K562 (cell line): Measurements from ENCODE around the gene PXN. TPM values are rescaled to one million over a fixed set of nuclear protein-coding genes. Genes with fewer than 3 reads are reported as not detected.

Source experiments
- ATAC-seq: fragments of 200-7000 bp; cut with Tn5 transposase; 3 replicates; pipeline ENCODE4 v1.9.1; 2020; ENCODE audit warnings: moderate library complexity
- BruUV-seq: library from RNA; stranded (reverse); fragments of 400-500 nt; replicated peaks from 2 replicates; lab custom pipeline; 2021; lab: Mats Ljungman, UMichigan
- CTCF ChIA-PET: fragments of 300-600 bp; formaldehyde crosslinking; extraction: SDS; loops from one replicate; lab custom pipeline; 2021; ENCODE audit warnings: low intra/inter-chr PET ratio; lab: Yijun Ruan, JAX
- POLR2A ChIA-PET: fragments of 300-600, 350-650 bp; sonication (Branson Sonifier 250); formaldehyde crosslinking; extraction: SDS; loops from one replicate; lab custom pipeline; 2021; ENCODE audit warnings: antibody characterized with exemption, inconsistent platforms; lab: Yijun Ruan, JAX
- DNase-seq, 4 experiments: peaks; one replicate each; pipeline versions ENCODE4 v3.0.0 to v3.0.0-alpha.2; 2011 to 2018; ENCODE audit warnings: low spot score in 3 of 4, mixed read lengths in 3 of 4; ENCODE audit errors: extremely low read depth in 1 of 4
- FAIRE-seq: peaks from 2 replicates; lab custom pipeline; 2011; peaks lifted over from hg19 to GRCh38; lab: Jason Lieb, UNC
- H2AFZ ChIP-seq: 2 replicates; pipeline ENCODE4 v1.6.0; 2011; ENCODE audit warnings: low read depth, low read length, control low read depth, inconsistent platforms
- H3K27ac ChIP-seq: fragments of 200-600 bp; 3 replicates; pipeline ENCODE4 v1.8.0; 2011; ENCODE audit warnings: low read depth, mild to moderate bottlenecking, control low read depth, inconsistent platforms, low read length, moderate library complexity, mixed read lengths; ENCODE audit errors: extremely low read depth
- H3K27me3 ChIP-seq, 2 experiments: fragments of 300-600 bp in 1 of 2; 2 replicates in 1 of 2; 3 replicates in 1 of 2; pipeline versions ENCODE4 v1.6.0 to v1.8.0; 2011; ENCODE audit warnings: inconsistent platforms in 2 of 2, low read length in 2 of 2, mild to moderate bottlenecking in 1 of 2, mixed read lengths in 1 of 2, moderate library complexity in 1 of 2; ENCODE audit not compliant: control insufficient read depth in 2 of 2, insufficient read depth in 2 of 2
- H3K36me3 ChIP-seq: fragments of 300-600 bp; 3 replicates; pipeline ENCODE4 v1.8.0; 2011; ENCODE audit warnings: mild to moderate bottlenecking, low read length, inconsistent platforms; ENCODE audit not compliant: control insufficient read depth, insufficient read depth
- H3K4me1 ChIP-seq, 2 experiments: fragments of 200-600 bp in 1 of 2; replicated peaks in 1 of 2; 2 replicates in 1 of 2; 3 replicates in 1 of 2; pipeline versions ENCODE4 v1.5.1 to v1.8.0; 2011; ENCODE audit warnings: inconsistent platforms in 2 of 2, low read length in 2 of 2, mild to moderate bottlenecking in 1 of 2, mixed read lengths in 1 of 2, moderate library complexity in 1 of 2; ENCODE audit not compliant: control insufficient read depth in 2 of 2, insufficient read depth in 2 of 2
- H3K4me2 ChIP-seq: 2 replicates; pipeline ENCODE4 v1.6.1; 2011; ENCODE audit warnings: low read length, control low read depth, inconsistent platforms, mixed read lengths; ENCODE audit not compliant: insufficient read depth
- H3K4me3 ChIP-seq: fragments of 200-600 bp; sonication (generic), shearing (Covaris generic); 2 replicates; pipeline ENCODE4 v1.5.1; 2016; ENCODE audit warnings: control low read depth, inconsistent platforms
- H3K79me2 ChIP-seq: fragments of 200-600 bp; 3 replicates; pipeline ENCODE4 v1.8.0; 2011; ENCODE audit warnings: low read length, inconsistent platforms; ENCODE audit not compliant: control insufficient read depth, insufficient read depth
- H3K9ac ChIP-seq, 2 experiments: 2 replicates each; pipeline versions ENCODE4 v1.6.0 to v1.6.1; 2011; ENCODE audit warnings: low read depth in 2 of 2, low read length in 2 of 2, control low read depth in 1 of 2, inconsistent platforms in 1 of 2, mild to moderate bottlenecking in 1 of 2, mixed read lengths in 1 of 2; ENCODE audit not compliant: insufficient read depth in 1 of 2
- H3K9me1 ChIP-seq: one replicate; pipeline ENCODE4 v1.6.0; 2011; ENCODE audit warnings: inconsistent platforms, mild to moderate bottlenecking, low read length, moderate library complexity; ENCODE audit not compliant: control insufficient read depth, insufficient read depth
- H3K9me3 ChIP-seq: replicated peaks from 2 replicates; pipeline ENCODE4 v1.5.1; 2011; ENCODE audit warnings: low read depth, low read length, inconsistent platforms; ENCODE audit not compliant: control insufficient read depth, insufficient read depth
- H4K20me1 ChIP-seq: replicated peaks from 2 replicates; pipeline ENCODE4 v1.6.1; 2011; ENCODE audit warnings: low read length, inconsistent platforms, mixed read lengths; ENCODE audit not compliant: control insufficient read depth, insufficient read depth
- PCBP1 ChIP-seq: fragments of 200-400 bp; formaldehyde crosslinking; IDR thresholded peaks from 2 replicates; pipeline ENCODE4 v1.6.1; 2018; ENCODE audit warnings: mild to moderate bottlenecking, low read depth, low read length; ENCODE audit not compliant: poor library complexity, severe bottlenecking
- POLR2A ChIP-seq: fragments of 450-650 bp; conservative IDR thresholded peaks from 2 replicates; pipeline ENCODE4 v1.6.1; 2016
- POLR2AphosphoS5 ChIP-seq: IDR thresholded peaks from 2 replicates; pipeline ENCODE4 v1.6.1; 2011; ENCODE audit warnings: mild to moderate bottlenecking, low read depth, low read length, moderate library complexity; ENCODE audit not compliant: control insufficient read depth, insufficient read depth
- RAD51 ChIP-seq: fragments of 450-650 bp; IDR thresholded peaks from 2 replicates; pipeline ENCODE4 v1.7.1; 2016; ENCODE audit warnings: low read depth, mild to moderate bottlenecking, borderline replicate concordance
- SAP30 ChIP-seq: fragments of 200-600 bp; sonication (generic); IDR thresholded peaks from 2 replicates; pipeline ENCODE4 v1.6.1; 2012; ENCODE audit warnings: borderline replicate concordance, low read depth, mild to moderate bottlenecking, moderate library complexity, low read length, control low read depth, inconsistent platforms; ENCODE audit not compliant: insufficient read depth, poor library complexity, severe bottlenecking
- U2AF2 ChIP-seq: fragments of 200-400 bp; formaldehyde crosslinking; optimal IDR thresholded peaks from 2 replicates; pipeline ENCODE3; 2017; ENCODE audit warnings: low read depth, mild to moderate bottlenecking, low read length
- ZBTB7A ChIP-seq: IDR thresholded peaks from 2 replicates; pipeline ENCODE4 v1.6.1; 2011; ENCODE audit warnings: low read depth, mild to moderate bottlenecking, low read length, moderate library complexity, borderline replicate concordance; ENCODE audit not compliant: control insufficient read depth
- ZNF449 ChIP-seq: fragments of 250-450 bp; sonication (Bioruptor Pico); IDR thresholded peaks from 2 replicates; pipeline ENCODE4 v1.8.0; 2022; ENCODE audit warnings: moderate library complexity, mild to moderate bottlenecking, inconsistent platforms
- ZNF740 ChIP-seq, 3 experiments: fragments of 200-800 bp in 1 of 3; sonication (Bioruptor generic) in 1 of 3; sonication (generic) in 1 of 3; formaldehyde crosslinking in 1 of 3; IDR thresholded peaks; 2 replicates each; pipeline versions ENCODE4 v1.6.1 to v1.8.0; 2016 to 2022; ENCODE audit warnings: mild to moderate bottlenecking in 2 of 3, missing compliant biosample characterization in 2 of 3, missing genetic modification characterization in 2 of 3, missing genetic modification reagents in 1 of 3
- WGBS: fragments of 100-300 bp; shearing (Covaris generic); methylation state at CpG from one replicate; pipeline ENCODE4 v1.1.6; 2016; ENCODE audit warnings: low coverage, mixed read lengths; ENCODE audit not compliant: insufficient coverage; ENCODE audit errors: missing lambda C conversion rate; 5-methylcytosine and 5-hydroxymethylcytosine counted together
- in situ Hi-C: fragments of 300-500 bp; cut with MboI; formaldehyde crosslinking; loops from 4 replicates; pipeline ENCODE4 v1.15.0; 2018; ENCODE audit warnings: inconsistent platforms, mixed read lengths
- intact Hi-C: fragments of 100-400 bp; cut with micrococcal nuclease; formaldehyde crosslinking; loops from 2 replicates; pipeline ENCODE4 v1.14.2; 2022
- polyA plus RNA-seq, 8 experiments: library from polyadenylated mRNA; depleted of rRNA in 4 of 8; stranded (reverse) in 5 of 8; unstranded in 3 of 8; fragments of >200 nt; fragmentation: Nextera tagmentation in 2 of 8; fragmentation: Illumina TruSeq in 1 of 8; extraction: Ambion mirVana in 2 of 8; extraction: Trizol in 1 of 8; gene quantifications; 2 replicates each; pipeline versions ENCODE4 v1.2.1 to v1.2.3, GENCODE V29; 2011 to 2014; ENCODE audit warnings: inconsistent platforms in 1 of 8, missing spikeins in 1 of 8
- total RNA-seq, 7 experiments: library from RNA; depleted of rRNA in 6 of 7; stranded (reverse); fragments of >200 nt in 6 of 7; fragmentation: Illumina TruSeq in 2 of 7; extraction: Trizol in 2 of 7; gene quantifications; 2 replicates each; pipeline versions ENCODE4 v1.2.1 to v1.2.3, GENCODE V29; 2011 to 2021; ENCODE audit warnings: low replicate concordance in 1 of 7

The PXN gene
- total and polyA plus RNA-seq, 9 of the 15 experiments (the other 6 are each of a cell fraction or from before 2014, with no cell fraction given): 4.0 to 74.1 (median 18.6) TPM

GRCh38 chr12:120264904-120265472 is 542 bp downstream of the PXN start:
- H3K79me2 ChIP-seq: peaks cover 45% of the 10 kb centered on the region; the same call in 2 of the 3 replicates
- ChIA-PET POLR2A (interaction anchor here (0.6 to 10.5 kb wide), 11 partner anchors 8 to 627 kb away, joined by 3 to 110 read pairs (median 6); partner anchors contain the start of genes GCN1, RNU4-1, RNU4-2 and RPLP0), CTCF (interaction anchor here (1.3 to 3.5 kb wide), 3 partner anchors 30 to 36 kb away, joined by 3 to 35 read pairs (median 8); no protein-coding TSS in a partner anchor)
- in situ Hi-C loops (loop anchor here (5.0 kb wide), 1 partner anchor 38 kb away; no protein-coding TSS in a partner anchor), intact Hi-C loops (loop anchor here (1.0 kb wide), 1 partner anchor 37 kb away; no protein-coding TSS in a partner anchor)
- H3K4me1 ChIP-seq: peaks cover 37% of the 10 kb centered on the region in 2 experiments; a peak in 4 of 5 replicates
- ATAC-seq (no peak), FAIRE-seq (no peak), DNase-seq (no peak)
- 6% methylated on average over 15 of the region's 29 CpGs for WGBS
- H3K9me1 ChIP-seq: no peaks in the 10 kb centered on the region
- peak overlapping the region; percentile 80 for H2AFZ ChIP-seq
- H3K9me3 ChIP-seq: no peaks in the 10 kb centered on the region
- H3K4me3 ChIP-seq: peak overlapping the region; percentile 70
- no peaks in the 10 kb centered on the region; the same call in 2 of the 3 replicates for H3K36me3 ChIP-seq
- no peaks in the 10 kb centered on the region for H3K27me3 ChIP-seq
- BruUV-seq: no TSS peak
- peaks cover 16% of the 10 kb centered on the region for H4K20me1 ChIP-seq
- peak overlapping the region; percentile 77 for H3K4me2 ChIP-seq
- H3K27ac ChIP-seq: peak overlapping the region; percentile 76
- H3K9ac ChIP-seq: peak overlapping the region; percentile 83 to 99
- 0 out of 2 replicates have a peak, but pooled peaks have one; percentile 0 for TF ChIP-seq POLR2AphosphoS5
- TF ChIP-seq POLR2A: no peak
- no peak for TF ChIP-seq U2AF2
- TF ChIP-seq ZBTB7A: peak; percentile 81; the same call in 1 of the 2 replicates
- TF ChIP-seq ZNF449 (CRISPR knock-in tag): no peak
- 0 out of 2 replicates have a peak, but pooled peaks have one; percentile 36 for TF ChIP-seq ZNF740 (CRISPR knock-in tag; IDR thresholded peaks at IDR 0.05)
- no peak for TF ChIP-seq ZNF740 (tag; IDR thresholded peaks at IDR 0.05)
- TF ChIP-seq PCBP1: peak; percentile 18
- TF ChIP-seq RAD51: no peak
- peak; percentile 24 for TF ChIP-seq SAP30
